Thyroid gland (tissue), 4 donors: ENCODE measurements around the gene CLEC3B.

ENCODE experiments used
- CTCF ChIP-seq, 6 experiments: fragments of 200-600 bp in 3 of 6; fragments of 450-650 bp in 3 of 6; sonication (generic) in 3 of 6; IDR thresholded peaks; one replicate each; pipeline ENCODE4 v1.5.1; 2016 to 2019; ENCODE audit warnings: antibody characterized with exemption in 6 of 6, mild to moderate bottlenecking in 2 of 6, inconsistent platforms in 1 of 6, moderate library complexity in 1 of 6
- POLR2A ChIP-seq, 2 donors: fragments of 450-650 bp; IDR thresholded peaks; one replicate each; pipeline ENCODE4 v1.6.1; 2017; ENCODE audit warnings: antibody characterized with exemption in 2 of 2, mild to moderate bottlenecking in 2 of 2, moderate library complexity in 1 of 2

- TF ChIP-seq CTCF (IDR thresholded peaks at IDR 0.05), result no peak
- no peak for TF ChIP-seq POLR2A (IDR thresholded peaks at IDR 0.05)
Measured at GRCh38 chr3:45003406-45003805, 22.7 kb upstream of the CLEC3B start.
